GM23338 (cell line): ENCODE results near the gene NLGN3.

ENCODE experiments used
- CREB1 ChIP-seq: fragments of 250-450 bp; sonication (Bioruptor Pico); IDR thresholded peaks from 2 replicates; pipeline ENCODE4 v1.5.0; 2020; ENCODE audit warnings: low read depth, mild to moderate bottlenecking, moderate library complexity
- EZH2 ChIP-seq: fragments of 200-600 bp; sonication (generic); IDR thresholded peaks from one replicate; pipeline ENCODE4 v1.8.0; 2017; ENCODE audit warnings: antibody characterized with exemption, mild to moderate bottlenecking, low read depth; ENCODE audit not compliant: unreplicated experiment
- EZH2phosphoT487 ChIP-seq: fragments of 200-600 bp; sonication (generic); IDR thresholded peaks from one replicate; pipeline ENCODE4 v1.8.1; 2018; ENCODE audit warnings: antibody characterized with exemption; ENCODE audit not compliant: unreplicated experiment
- JUNB ChIP-seq: IDR thresholded peaks from one replicate; pipeline ENCODE4 v1.6.1; 2016; ENCODE audit warnings: antibody characterized with exemption; ENCODE audit not compliant: unreplicated experiment
- NANOG ChIP-seq: IDR thresholded peaks from 2 replicates; pipeline ENCODE4 v1.6.1; 2016; ENCODE audit warnings: antibody characterized with exemption, borderline replicate concordance
- POLR2AphosphoS5 ChIP-seq: IDR thresholded peaks from 2 replicates; pipeline ENCODE4 v1.6.1; 2016; ENCODE audit warnings: antibody characterized with exemption, low read depth
- STAT1 ChIP-seq: IDR thresholded peaks from one replicate; pipeline ENCODE4 v1.6.1; 2016; ENCODE audit warnings: antibody characterized with exemption; ENCODE audit not compliant: unreplicated experiment
- ZNF114 ChIP-seq: fragments of 250-450 bp; sonication (Bioruptor Pico); IDR thresholded peaks from 2 replicates; pipeline ENCODE4 v1.5.0; 2020; ENCODE audit warnings: mild to moderate bottlenecking, moderate library complexity
- ZNF331 ChIP-seq: fragments of 250-450 bp; sonication (Bioruptor Pico); IDR thresholded peaks from 2 replicates; pipeline ENCODE4 v1.5.0; 2020; ENCODE audit warnings: low read depth, mild to moderate bottlenecking, moderate library complexity
- TF ChIP-seq, protein P1 (sequence below), 2 experiments: fragments of 200-600 bp in 1 of 2; sonication (generic) in 1 of 2; conservative IDR thresholded peaks; 2 replicates each; pipeline versions ENCODE4 v1.5.1 to v1.6.1; 2016 to 2017; ENCODE audit warnings: antibody characterized with exemption in 2 of 2, low read depth in 2 of 2, mild to moderate bottlenecking in 2 of 2, moderate library complexity in 1 of 2
- TF ChIP-seq, protein P2 (sequence below): IDR thresholded peaks from 2 replicates; pipeline ENCODE4 v1.6.1; 2016; ENCODE audit warnings: antibody characterized with exemption
- TF ChIP-seq, protein P3 (sequence below): IDR thresholded peaks from one replicate; pipeline ENCODE4 v1.6.1; 2018; ENCODE audit warnings: antibody characterized with exemption; ENCODE audit not compliant: unreplicated experiment
- TF ChIP-seq, protein P4 (sequence below): fragments of 250-450 bp; sonication (Bioruptor Pico); IDR thresholded peaks from 2 replicates; pipeline ENCODE4 v1.5.0; 2020; ENCODE audit warnings: mild to moderate bottlenecking, moderate library complexity

DNA sequence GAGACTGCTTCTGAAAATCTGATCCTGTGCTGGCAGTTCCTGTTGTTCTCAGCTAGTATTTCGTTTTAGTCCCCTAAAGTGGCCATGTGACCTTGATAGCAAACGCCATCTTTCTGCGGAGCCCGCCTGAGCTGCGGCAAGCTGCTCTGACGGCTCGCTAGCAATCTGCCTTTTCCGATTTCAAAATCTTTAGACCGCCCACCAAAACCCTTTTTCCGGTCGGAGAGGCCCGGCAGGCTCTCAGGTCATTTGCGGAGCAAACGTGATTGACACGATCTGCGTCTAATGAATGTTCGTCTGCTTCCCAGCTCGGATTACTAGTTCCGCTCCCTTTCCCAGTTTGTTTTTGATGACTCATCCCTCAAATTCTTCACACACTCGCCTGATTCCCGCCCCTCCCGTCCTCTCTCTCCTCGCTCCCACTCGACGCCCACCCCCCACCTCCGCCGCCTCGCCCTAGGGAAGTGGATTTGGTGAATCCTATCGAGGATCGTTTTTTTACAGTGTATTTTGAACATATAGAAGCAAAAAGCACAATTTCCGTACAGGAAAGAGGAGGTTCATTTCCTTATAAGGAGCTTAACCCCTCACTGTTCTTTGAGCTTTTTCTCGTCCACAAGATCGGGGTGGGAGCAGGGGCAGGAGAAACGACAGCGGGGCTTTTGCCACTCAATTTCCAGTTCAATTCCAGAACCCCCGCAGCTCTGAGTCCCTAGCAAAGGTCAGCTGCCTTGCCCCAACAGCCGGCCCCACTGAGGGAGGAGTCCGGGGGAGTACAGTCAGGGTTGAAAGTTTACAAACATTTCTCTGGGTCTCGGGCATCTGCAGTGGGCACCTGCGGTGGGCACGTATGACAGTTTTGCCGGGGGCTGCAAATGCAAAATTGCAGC lies 37.5 kb downstream of the NLGN3 start:
- TF ChIP-seq EZH2 = no peak
- TF ChIP-seq POLR2AphosphoS5 = peak; percentile 62
- TF ChIP-seq, protein P1, sequence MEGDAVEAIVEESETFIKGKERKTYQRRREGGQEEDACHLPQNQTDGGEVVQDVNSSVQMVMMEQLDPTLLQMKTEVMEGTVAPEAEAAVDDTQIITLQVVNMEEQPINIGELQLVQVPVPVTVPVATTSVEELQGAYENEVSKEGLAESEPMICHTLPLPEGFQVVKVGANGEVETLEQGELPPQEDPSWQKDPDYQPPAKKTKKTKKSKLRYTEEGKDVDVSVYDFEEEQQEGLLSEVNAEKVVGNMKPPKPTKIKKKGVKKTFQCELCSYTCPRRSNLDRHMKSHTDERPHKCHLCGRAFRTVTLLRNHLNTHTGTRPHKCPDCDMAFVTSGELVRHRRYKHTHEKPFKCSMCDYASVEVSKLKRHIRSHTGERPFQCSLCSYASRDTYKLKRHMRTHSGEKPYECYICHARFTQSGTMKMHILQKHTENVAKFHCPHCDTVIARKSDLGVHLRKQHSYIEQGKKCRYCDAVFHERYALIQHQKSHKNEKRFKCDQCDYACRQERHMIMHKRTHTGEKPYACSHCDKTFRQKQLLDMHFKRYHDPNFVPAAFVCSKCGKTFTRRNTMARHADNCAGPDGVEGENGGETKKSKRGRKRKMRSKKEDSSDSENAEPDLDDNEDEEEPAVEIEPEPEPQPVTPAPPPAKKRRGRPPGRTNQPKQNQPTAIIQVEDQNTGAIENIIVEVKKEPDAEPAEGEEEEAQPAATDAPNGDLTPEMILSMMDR (conservative IDR thresholded peaks at IDR 0.05; ENCODE audit: low read depth in 2 of 2) = no peak
- peak; percentile 24; the same call in 1 of the 2 replicates for TF ChIP-seq CREB1 (CRISPR knock-in tag)
- TF ChIP-seq EZH2phosphoT487 = no peak
- TF ChIP-seq JUNB = no peak
- TF ChIP-seq, protein P2, sequence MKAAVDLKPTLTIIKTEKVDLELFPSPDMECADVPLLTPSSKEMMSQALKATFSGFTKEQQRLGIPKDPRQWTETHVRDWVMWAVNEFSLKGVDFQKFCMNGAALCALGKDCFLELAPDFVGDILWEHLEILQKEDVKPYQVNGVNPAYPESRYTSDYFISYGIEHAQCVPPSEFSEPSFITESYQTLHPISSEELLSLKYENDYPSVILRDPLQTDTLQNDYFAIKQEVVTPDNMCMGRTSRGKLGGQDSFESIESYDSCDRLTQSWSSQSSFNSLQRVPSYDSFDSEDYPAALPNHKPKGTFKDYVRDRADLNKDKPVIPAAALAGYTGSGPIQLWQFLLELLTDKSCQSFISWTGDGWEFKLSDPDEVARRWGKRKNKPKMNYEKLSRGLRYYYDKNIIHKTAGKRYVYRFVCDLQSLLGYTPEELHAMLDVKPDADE = 0 out of 2 replicates have a peak, but pooled peaks have one; percentile 42
- no peak for TF ChIP-seq ZNF331 (CRISPR knock-in tag)
- TF ChIP-seq, protein P3, sequence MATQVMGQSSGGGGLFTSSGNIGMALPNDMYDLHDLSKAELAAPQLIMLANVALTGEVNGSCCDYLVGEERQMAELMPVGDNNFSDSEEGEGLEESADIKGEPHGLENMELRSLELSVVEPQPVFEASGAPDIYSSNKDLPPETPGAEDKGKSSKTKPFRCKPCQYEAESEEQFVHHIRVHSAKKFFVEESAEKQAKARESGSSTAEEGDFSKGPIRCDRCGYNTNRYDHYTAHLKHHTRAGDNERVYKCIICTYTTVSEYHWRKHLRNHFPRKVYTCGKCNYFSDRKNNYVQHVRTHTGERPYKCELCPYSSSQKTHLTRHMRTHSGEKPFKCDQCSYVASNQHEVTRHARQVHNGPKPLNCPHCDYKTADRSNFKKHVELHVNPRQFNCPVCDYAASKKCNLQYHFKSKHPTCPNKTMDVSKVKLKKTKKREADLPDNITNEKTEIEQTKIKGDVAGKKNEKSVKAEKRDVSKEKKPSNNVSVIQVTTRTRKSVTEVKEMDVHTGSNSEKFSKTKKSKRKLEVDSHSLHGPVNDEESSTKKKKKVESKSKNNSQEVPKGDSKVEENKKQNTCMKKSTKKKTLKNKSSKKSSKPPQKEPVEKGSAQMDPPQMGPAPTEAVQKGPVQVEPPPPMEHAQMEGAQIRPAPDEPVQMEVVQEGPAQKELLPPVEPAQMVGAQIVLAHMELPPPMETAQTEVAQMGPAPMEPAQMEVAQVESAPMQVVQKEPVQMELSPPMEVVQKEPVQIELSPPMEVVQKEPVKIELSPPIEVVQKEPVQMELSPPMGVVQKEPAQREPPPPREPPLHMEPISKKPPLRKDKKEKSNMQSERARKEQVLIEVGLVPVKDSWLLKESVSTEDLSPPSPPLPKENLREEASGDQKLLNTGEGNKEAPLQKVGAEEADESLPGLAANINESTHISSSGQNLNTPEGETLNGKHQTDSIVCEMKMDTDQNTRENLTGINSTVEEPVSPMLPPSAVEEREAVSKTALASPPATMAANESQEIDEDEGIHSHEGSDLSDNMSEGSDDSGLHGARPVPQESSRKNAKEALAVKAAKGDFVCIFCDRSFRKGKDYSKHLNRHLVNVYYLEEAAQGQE = no peak
- TF ChIP-seq ZNF114 (CRISPR knock-in tag) = no peak
- TF ChIP-seq NANOG = no peak
- TF ChIP-seq, protein P4, sequence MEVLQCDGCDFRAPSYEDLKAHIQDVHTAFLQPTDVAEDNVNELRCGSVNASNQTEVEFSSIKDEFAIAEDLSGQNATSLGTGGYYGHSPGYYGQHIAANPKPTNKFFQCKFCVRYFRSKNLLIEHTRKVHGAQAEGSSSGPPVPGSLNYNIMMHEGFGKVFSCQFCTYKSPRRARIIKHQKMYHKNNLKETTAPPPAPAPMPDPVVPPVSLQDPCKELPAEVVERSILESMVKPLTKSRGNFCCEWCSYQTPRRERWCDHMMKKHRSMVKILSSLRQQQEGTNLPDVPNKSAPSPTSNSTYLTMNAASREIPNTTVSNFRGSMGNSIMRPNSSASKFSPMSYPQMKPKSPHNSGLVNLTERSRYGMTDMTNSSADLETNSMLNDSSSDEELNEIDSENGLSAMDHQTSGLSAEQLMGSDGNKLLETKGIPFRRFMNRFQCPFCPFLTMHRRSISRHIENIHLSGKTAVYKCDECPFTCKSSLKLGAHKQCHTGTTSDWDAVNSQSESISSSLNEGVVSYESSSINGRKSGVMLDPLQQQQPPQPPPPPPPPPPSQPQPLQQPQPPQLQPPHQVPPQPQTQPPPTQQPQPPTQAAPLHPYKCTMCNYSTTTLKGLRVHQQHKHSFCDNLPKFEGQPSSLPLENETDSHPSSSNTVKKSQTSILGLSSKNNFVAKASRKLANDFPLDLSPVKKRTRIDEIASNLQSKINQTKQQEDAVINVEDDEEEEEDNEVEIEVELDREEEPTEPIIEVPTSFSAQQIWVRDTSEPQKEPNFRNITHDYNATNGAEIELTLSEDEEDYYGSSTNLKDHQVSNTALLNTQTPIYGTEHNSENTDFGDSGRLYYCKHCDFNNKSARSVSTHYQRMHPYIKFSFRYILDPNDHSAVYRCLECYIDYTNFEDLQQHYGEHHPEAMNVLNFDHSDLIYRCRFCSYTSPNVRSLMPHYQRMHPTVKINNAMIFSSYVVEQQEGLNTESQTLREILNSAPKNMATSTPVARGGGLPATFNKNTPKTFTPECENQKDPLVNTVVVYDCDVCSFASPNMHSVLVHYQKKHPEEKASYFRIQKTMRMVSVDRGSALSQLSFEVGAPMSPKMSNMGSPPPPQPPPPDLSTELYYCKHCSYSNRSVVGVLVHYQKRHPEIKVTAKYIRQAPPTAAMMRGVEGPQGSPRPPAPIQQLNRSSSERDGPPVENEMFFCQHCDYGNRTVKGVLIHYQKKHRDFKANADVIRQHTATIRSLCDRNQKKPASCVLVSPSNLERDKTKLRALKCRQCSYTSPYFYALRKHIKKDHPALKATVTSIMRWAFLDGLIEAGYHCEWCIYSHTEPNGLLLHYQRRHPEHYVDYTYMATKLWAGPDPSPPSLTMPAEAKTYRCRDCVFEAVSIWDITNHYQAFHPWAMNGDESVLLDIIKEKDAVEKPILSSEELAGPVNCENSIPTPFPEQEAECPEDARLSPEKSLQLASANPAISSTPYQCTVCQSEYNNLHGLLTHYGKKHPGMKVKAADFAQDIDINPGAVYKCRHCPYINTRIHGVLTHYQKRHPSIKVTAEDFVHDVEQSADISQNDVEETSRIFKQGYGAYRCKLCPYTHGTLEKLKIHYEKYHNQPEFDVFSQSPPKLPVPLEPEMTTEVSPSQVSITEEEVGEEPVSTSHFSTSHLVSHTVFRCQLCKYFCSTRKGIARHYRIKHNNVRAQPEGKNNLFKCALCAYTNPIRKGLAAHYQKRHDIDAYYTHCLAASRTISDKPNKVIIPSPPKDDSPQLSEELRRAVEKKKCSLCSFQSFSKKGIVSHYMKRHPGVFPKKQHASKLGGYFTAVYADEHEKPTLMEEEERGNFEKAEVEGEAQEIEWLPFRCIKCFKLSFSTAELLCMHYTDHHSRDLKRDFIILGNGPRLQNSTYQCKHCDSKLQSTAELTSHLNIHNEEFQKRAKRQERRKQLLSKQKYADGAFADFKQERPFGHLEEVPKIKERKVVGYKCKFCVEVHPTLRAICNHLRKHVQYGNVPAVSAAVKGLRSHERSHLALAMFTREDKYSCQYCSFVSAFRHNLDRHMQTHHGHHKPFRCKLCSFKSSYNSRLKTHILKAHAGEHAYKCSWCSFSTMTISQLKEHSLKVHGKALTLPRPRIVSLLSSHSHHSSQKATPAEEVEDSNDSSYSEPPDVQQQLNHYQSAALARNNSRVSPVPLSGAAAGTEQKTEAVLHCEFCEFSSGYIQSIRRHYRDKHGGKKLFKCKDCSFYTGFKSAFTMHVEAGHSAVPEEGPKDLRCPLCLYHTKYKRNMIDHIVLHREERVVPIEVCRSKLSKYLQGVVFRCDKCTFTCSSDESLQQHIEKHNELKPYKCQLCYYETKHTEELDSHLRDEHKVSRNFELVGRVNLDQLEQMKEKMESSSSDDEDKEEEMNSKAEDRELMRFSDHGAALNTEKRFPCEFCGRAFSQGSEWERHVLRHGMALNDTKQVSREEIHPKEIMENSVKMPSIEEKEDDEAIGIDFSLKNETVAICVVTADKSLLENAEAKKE (CRISPR knock-in tag) = no peak
- no peak for TF ChIP-seq STAT1
